Astrocyte of the cerebellum (primary cell): ENCODE results near the gene RBPJ.

Source experiments
- DNase-seq: peaks from one replicate; pipeline ENCODE4 v3.0.0-alpha.2; 2011; ENCODE audit warnings: low read depth
- H3K4me3 ChIP-seq: 2 replicates; pipeline ENCODE4 v1.5.1; 2011; ENCODE audit warnings: mild to moderate bottlenecking, low read depth, low read length, moderate library complexity
- in situ Hi-C: cut with HindIII; loops from 2 replicates; pipeline ENCODE4 v1.10.0; 2017; ENCODE audit warnings: low sequenced_read_pairs
- TF ChIP-seq, protein P1 (sequence below): IDR thresholded peaks from 2 replicates; pipeline ENCODE4 v1.5.1; 2012; ENCODE audit warnings: low read length, low read depth, moderate library complexity, mild to moderate bottlenecking; ENCODE audit errors: missing control alignments

The RBPJ gene

DNA sequence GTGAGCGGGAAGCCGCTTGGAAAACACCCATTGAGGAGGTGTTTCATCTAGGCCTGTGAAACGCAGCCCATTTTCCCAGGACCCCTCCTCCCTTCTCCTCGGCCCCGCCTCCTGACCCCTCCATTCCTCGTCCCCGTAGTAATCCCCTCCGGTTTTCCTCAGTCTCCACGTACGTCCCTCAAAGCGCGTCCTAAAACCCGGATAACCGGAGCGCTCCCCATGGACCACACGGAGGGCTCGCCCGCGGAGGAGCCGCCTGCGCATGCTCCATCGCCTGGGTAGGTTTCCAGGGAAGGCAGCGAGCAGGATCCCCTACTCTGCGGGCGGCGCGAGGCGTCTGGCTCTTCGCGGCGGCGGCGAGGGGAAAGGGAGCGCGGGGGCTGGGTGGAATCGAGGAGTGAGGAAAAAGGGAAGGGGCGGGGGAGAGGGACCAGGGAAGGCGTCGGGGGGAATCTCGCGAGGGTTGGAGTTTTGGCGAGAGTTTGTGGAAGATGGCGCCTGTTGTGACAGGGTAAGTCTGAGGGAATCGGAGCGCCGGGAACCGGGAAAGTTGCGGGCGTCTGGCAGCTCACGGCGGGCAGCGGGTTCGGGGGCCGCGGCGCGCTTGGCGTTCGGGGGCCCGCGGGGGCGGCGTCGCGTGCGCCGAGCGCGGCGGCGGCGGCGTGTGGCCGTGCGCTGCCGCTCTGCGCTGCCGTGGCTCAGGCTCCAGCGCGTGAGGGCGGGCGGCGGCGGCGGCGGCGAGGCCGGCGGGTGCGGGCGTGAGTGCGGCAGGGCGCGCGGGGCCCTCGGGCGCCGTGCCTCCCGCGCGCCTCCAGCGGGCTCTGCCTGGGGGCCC lies at the start of gene RBPJ:
Gene RBPJ, plus strand, starts transcription at position 477 of the 835 bp plus-strand sequence. Its CDS starts 15 bp downstream, at position 492.
- peak within 1 kb of the TSS; percentile 98 for H3K4me3 ChIP-seq
- DNase-seq = peak; percentile 97
- in situ Hi-C loops = loop anchor here (5.0 kb wide), 1 partner anchor 87 kb away; no protein-coding TSS in a partner anchor
- TF ChIP-seq, protein P1, sequence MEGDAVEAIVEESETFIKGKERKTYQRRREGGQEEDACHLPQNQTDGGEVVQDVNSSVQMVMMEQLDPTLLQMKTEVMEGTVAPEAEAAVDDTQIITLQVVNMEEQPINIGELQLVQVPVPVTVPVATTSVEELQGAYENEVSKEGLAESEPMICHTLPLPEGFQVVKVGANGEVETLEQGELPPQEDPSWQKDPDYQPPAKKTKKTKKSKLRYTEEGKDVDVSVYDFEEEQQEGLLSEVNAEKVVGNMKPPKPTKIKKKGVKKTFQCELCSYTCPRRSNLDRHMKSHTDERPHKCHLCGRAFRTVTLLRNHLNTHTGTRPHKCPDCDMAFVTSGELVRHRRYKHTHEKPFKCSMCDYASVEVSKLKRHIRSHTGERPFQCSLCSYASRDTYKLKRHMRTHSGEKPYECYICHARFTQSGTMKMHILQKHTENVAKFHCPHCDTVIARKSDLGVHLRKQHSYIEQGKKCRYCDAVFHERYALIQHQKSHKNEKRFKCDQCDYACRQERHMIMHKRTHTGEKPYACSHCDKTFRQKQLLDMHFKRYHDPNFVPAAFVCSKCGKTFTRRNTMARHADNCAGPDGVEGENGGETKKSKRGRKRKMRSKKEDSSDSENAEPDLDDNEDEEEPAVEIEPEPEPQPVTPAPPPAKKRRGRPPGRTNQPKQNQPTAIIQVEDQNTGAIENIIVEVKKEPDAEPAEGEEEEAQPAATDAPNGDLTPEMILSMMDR = no peak

DNA sequence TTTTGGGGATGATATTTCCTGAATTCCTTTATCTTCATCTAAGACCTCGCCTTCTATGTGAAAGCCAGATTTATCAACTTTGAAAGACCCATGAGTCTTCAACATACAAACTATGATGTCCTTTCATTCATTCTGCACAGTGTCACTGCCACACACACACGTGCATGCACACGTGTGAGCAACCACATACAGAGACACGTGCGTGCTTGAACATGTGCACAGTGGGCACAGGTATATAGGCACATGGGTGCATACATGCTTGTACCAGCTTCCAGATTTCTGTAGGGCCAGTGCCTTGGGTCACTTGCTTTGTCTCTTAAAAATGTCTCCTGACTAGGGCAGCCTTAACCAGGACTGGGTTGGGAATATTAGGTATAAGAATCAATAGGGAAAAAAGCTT lies 49.1 kb upstream of the RBPJ start:
- in situ Hi-C loops = no loop called here
- H3K4me3 ChIP-seq = no peak overlapping the region
- TF ChIP-seq, protein P1 = no peak
- no peak for DNase-seq

DNA sequence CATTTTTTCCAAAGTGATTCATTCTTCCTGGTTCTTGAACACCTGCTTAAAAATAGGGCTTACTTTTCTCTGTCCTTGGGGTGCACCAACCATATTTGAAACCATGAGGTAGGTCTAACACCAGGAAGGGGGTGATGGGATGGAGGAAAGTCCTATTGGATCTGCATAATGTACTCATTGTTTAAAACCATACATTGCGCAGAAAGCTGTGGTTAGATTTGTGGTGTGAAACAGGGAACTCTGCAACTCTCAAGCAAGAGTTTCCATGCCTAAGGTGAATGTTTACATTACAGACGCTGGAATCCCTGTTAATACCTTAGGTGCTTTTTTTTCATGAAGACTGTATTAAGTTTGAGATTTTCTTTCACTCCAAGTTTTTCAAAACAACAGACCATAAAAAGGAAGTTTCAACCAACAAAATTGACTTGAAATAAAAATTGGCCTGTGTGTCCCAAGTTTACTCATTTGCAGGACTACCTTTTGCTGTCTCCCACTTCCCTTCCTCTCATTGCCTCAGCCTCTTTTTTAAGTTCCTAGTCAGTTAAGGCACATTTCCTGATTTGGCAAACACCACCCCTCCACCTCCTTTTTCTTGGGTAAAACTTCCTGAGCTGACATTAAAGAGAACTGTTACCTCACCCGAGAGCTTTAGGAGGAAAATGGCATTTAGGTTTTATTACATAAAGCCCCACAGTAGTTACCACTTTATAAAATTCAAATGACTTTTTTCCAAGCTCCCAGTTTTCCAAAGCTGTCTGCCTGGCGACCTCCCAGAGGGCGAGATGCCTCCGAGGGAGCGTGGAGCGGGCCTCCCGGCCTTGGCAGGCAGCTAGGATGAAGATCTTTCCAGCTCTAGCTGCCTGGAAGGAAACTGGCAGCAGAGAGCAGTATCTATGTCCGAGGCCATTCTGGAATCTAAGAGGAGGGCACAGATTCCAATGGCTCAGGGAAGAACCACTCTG lies 47.9 kb upstream of the RBPJ start:
- TF ChIP-seq, protein P1 = no peak
- in situ Hi-C loops = no loop called here
- H3K4me3 ChIP-seq = no peak overlapping the region
- no peak for DNase-seq

DNA sequence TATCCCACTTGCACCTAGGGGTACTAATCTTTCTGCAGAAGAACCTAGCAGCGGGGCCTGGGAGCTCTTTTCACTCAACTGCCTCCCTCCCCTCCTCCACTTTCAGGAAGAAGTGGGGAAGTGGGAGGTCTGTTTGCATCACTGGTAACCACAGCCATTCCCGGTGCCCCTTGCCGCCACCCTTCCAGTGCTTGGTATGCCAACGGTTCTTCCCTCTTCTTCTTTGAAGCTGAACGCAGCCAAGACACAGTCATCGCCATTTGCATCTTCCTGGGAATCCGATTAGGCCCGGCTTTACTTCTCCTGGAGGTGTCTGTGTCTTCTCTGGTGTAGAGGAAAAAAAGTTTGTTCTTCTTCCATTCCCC lies 47.2 kb upstream of the RBPJ start:
- DNase-seq = no peak
- in situ Hi-C loops = no loop called here
- H3K4me3 ChIP-seq = no peak overlapping the region
- TF ChIP-seq, protein P1 = no peak

DNA sequence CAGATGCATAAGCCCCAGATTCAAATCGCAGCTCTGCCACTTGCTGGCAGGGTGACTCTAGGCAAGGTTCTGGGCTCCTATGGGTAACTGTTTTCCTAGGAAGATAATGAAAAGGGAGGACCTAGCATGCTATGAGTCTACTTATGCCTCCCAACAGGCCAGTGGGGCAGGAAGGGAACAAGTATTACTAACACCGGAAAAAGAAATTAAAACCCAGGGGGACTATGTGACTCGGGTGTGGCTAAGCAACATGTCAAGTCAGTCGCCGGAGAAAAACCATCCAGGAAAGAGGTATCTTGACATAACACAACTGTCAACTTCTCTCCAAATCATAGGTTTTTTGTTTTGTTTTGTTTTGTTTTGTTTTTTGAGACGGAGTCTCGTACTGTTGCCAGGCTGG lies 45.5 kb upstream of the RBPJ start:
- H3K4me3 ChIP-seq = no peak overlapping the region
- TF ChIP-seq, protein P1 = no peak
- in situ Hi-C loops = no loop called here
- no peak for DNase-seq

DNA sequence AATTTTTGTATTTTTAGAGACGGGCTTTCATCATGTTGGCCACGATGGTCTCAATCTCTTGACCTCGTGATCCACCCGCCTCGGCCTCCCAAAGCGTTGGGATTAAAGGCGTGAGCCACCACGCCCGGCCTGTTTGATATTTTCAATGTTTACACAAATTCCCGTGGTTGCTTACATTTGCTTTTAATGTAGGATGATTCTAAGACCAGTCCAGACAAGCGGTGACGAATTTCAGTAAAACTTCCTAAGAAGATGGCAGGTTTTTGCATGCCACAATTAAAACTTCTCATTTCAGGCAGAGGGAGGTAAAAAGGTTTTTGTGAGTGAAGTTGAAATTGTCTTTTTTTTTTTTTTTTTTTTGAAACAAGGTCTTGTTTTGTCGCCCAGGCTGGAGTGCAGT lies 41.4 kb upstream of the RBPJ start:
- in situ Hi-C loops = no loop called here
- TF ChIP-seq, protein P1 = no peak
- no peak overlapping the region for H3K4me3 ChIP-seq
- no peak for DNase-seq
